ENCODE results near the gene DSN1. TPM values are rescaled to one million over a fixed set of nuclear protein-coding genes. Genes with fewer than 3 reads are reported as not detected.

DSN1 gene
- total and polyA plus RNA-seq, 11 donors = 3.2 to 7.0 (median 4.9) TPM

GRCh38 chr20:36756496-36756895 lies 17.1 kb downstream of the DSN1 start:
- Histone ChIP-seq H3K4me3 (no peak overlapping the region), H3K27me3 (no peaks in the 10 kb centered on the region), H3K4me1 (peaks cover 0 to 35% (median 10%) of the 10 kb centered on the region in 12 donors), H3K9me3 (no peaks in the 10 kb centered on the region), H3K27ac (peak overlapping the region in 9 of 12 donors; percentile 38 to 83 (median 70)), H3K36me3 (peaks cover 0 to 51% (median 24%) of the 10 kb centered on the region in 9 donors)
- intact Hi-C loops (cut with DNase I) = loop anchor here in 1 of 10 donors (5.0 kb wide), 1 partner anchor 144 kb away; no protein-coding TSS in a partner anchor
- TF ChIP-seq CTCF (IDR thresholded peaks at IDR 0.05) (no peak), POLR2A (IDR thresholded peaks at IDR 0.05) (no peak)
- no peak for DNase-seq
- ATAC-seq = no peak

- Histone ChIP-seq H3K9me3 (no peaks in the 10 kb centered on the region), H3K4me3 (no peak overlapping the region), H3K4me1 (peaks cover 0 to 35% (median 10%) of the 10 kb centered on the region in 12 donors), H3K36me3 (peaks cover 0 to 51% (median 24%) of the 10 kb centered on the region in 9 donors), H3K27ac (peak overlapping the region in 2 of 12 donors; percentile 11 to 67), H3K27me3 (no peaks in the 10 kb centered on the region)
- 0 to 5% (median 2%) methylated on average over 2 of the region's 2 CpGs for WGBS, 4 donors
- intact Hi-C loops (cut with DNase I) = loop anchor here in 9 of 10 donors (1.0 to 5.0 kb wide), 4 partner anchors 36 to 142 kb away; no protein-coding TSS in a partner anchor
- TF ChIP-seq POLR2A (IDR thresholded peaks at IDR 0.05) (no peak), CTCF (IDR thresholded peaks at IDR 0.05) (peak; percentile 62 to 89 (median 79))
- DNase-seq (peak in 2 of 5 donors; percentile 51 to 52), ATAC-seq (peak; percentile 72 to 93 (median 92))
These were observed 18.8 kb downstream of the DSN1 start for GRCh38 chr20:36754656-36755222.

GRCh38 chr20:36752582-36752981 lies 21.0 kb downstream of the DSN1 start:
- peaks cover 0 to 47% (median 24%) of the 10 kb centered on the region in 9 donors for H3K36me3 ChIP-seq
- ATAC-seq (no peak), DNase-seq (no peak)
- no peaks in the 10 kb centered on the region for H3K9me3 ChIP-seq
- peak overlapping the region in 1 of 12 donors; percentile 67 for H3K27ac ChIP-seq
- H3K4me3 ChIP-seq = no peak overlapping the region
- peaks cover 0 to 25% (median 10%) of the 10 kb centered on the region in 12 donors for H3K4me1 ChIP-seq
- intact Hi-C loops (cut with DNase I) = loop anchor here in 8 of 10 donors (5.0 kb wide), 2 partner anchors 35 to 140 kb away; no protein-coding TSS in a partner anchor
- no peaks in the 10 kb centered on the region for H3K27me3 ChIP-seq
- WGBS, 4 donors = 61 to 66% (median 64%) methylated on average over 5 of the region's 5 CpGs
- TF ChIP-seq POLR2A (IDR thresholded peaks at IDR 0.05) (no peak), CTCF (IDR thresholded peaks at IDR 0.05) (no peak)

GRCh38 chr20:36745927-36746659 lies 27.5 kb downstream of the DSN1 start, which contains the start of gene NDRG3:
Gene NDRG3 (minus strand): TSS chr20:36746090. CDS start chr20:36721735, 24,355 bp downstream.
- no peaks in the 10 kb centered on the region for H3K36me3 ChIP-seq
- TF ChIP-seq CTCF (IDR thresholded peaks at IDR 0.05) = no peak
- peak in 1 of 2 donors; percentile 32 for TF ChIP-seq POLR2A (IDR thresholded peaks at IDR 0.05)
- peak within 1 kb of the TSS; percentile 59 to 98 (median 91) for H3K27ac ChIP-seq
- WGBS, 4 donors = 3 to 23% (median 5%) methylated on average over 9 to 63 of the region's 63 CpGs
- peaks cover 0 to 63% (median 22%) of the 10 kb centered on the region in 12 donors for H3K4me1 ChIP-seq
- DNase-seq = peak; percentile 94 to 97 (median 96)
- ATAC-seq = peak; percentile 89 to 96 (median 93)
- H3K9me3 ChIP-seq = no peaks in the 10 kb centered on the region
- no peaks in the 10 kb centered on the region for H3K27me3 ChIP-seq
- intact Hi-C loops (cut with DNase I) = loop anchor here in 3 of 10 donors (5.0 to 10.0 kb wide), 2 partner anchors 139 to 191 kb away; partner anchors contain the start of gene RAB5IF (in 1 of the 3)
- peak within 1 kb of the TSS; percentile 71 to 99 (median 82) for H3K4me3 ChIP-seq
